Measurements from ENCODE around the gene PCNX2. TPM values are rescaled to one million over a fixed set of nuclear protein-coding genes. Genes with fewer than 3 reads are reported as not detected.

PCNX2 gene
- total and polyA plus RNA-seq, 2 experiments from 2014 or later: 3.9 to 11.0 TPM

DNA sequence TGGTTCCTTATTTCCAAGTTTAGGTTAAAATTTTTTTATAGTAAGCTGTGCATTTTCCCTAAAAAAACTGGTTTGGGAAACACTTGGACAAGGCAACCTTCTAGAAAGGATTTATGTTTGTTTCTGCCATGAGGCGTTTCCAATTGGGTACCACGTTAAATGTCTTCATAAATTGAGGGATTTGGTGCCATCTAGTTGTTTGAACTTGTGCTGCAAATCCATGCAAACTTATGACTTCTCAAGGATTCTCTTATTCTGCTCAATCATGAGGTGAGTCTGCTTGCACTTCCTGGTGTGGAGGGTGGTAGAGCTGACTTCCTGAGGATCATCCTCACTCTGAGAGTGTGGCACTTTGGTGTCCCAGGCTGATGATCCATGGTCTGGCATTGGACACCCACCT, 123.3 kb downstream of the PCNX2 start:
- Histone ChIP-seq H3K4me1 (ENCODE audit: insufficient read depth) (no peaks in the 10 kb centered on the region), H3K9me3 (ENCODE audit: low read depth) (peaks cover 8% of the 10 kb centered on the region), H2AFZ (no peak overlapping the region), H3K27me3 (no peaks in the 10 kb centered on the region), H3K36me3 (replicated peaks; ENCODE audit: insufficient read depth, low read depth) (no peaks in the 10 kb centered on the region), H3K9me2 (replicated peaks; ENCODE audit: insufficient read depth) (no peaks in the 10 kb centered on the region), H4K20me1 (ENCODE audit: insufficient read depth, poor library complexity, severe bottlenecking) (no peaks in the 10 kb centered on the region), H3K4me2 (no peak overlapping the region), H3K4me3 (no peak overlapping the region), H3K27ac (no peak overlapping the region), H3K79me2 (no peaks in the 10 kb centered on the region)
- TF ChIP-seq EZH2phosphoT487 (IDR thresholded peaks at IDR 0.05; ENCODE audit: low read depth, severe bottlenecking, unreplicated experiment) (no peak), EZH2 (IDR thresholded peaks at IDR 0.05; ENCODE audit: borderline replicate concordance) (no peak)
- TF ChIP-seq, protein P1, sequence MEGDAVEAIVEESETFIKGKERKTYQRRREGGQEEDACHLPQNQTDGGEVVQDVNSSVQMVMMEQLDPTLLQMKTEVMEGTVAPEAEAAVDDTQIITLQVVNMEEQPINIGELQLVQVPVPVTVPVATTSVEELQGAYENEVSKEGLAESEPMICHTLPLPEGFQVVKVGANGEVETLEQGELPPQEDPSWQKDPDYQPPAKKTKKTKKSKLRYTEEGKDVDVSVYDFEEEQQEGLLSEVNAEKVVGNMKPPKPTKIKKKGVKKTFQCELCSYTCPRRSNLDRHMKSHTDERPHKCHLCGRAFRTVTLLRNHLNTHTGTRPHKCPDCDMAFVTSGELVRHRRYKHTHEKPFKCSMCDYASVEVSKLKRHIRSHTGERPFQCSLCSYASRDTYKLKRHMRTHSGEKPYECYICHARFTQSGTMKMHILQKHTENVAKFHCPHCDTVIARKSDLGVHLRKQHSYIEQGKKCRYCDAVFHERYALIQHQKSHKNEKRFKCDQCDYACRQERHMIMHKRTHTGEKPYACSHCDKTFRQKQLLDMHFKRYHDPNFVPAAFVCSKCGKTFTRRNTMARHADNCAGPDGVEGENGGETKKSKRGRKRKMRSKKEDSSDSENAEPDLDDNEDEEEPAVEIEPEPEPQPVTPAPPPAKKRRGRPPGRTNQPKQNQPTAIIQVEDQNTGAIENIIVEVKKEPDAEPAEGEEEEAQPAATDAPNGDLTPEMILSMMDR (IDR thresholded peaks at IDR 0.05; ENCODE audit: poor library complexity): peak; percentile 26
- no peak for DNase-seq (ENCODE audit: low spot score)
- WGBS (ENCODE audit: low lambda C conversion rate, missing lambda C conversion rate): 84% methylated on average over 2 of the region's 2 CpGs

DNA sequence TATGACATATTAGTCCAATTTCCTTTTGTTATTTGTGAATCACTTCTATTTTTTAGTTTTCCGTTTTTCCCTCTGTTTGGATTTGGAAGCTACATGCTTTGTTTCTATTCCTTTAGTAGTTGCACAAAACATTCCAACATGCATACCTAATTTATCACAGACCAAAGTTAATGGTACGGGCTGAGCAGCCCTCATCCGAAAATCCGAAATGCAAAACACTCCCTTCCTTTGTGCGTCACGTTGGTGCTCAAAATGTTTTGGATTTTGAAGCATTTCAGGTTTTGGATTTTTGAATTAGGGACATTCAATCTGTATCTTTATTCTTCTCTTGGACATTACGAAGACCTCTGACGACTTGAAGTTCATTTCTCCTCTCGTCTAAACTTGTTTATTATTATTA, 124.8 kb downstream of the PCNX2 start:
- Histone ChIP-seq H3K9me2 (replicated peaks; ENCODE audit: insufficient read depth) (no peaks in the 10 kb centered on the region), H3K36me3 (replicated peaks; ENCODE audit: insufficient read depth, low read depth) (no peaks in the 10 kb centered on the region), H3K4me3 (no peak overlapping the region), H3K27ac (no peak overlapping the region), H4K20me1 (ENCODE audit: insufficient read depth, poor library complexity, severe bottlenecking) (no peaks in the 10 kb centered on the region), H3K9me3 (ENCODE audit: low read depth) (peaks cover 8% of the 10 kb centered on the region), H3K4me2 (no peak overlapping the region), H3K4me1 (ENCODE audit: insufficient read depth) (no peaks in the 10 kb centered on the region), H3K79me2 (no peaks in the 10 kb centered on the region), H2AFZ (no peak overlapping the region), H3K27me3 (no peaks in the 10 kb centered on the region)
- DNase-seq (ENCODE audit: low spot score): no peak
- 97% methylated on average over 9 of the region's 9 CpGs for WGBS (ENCODE audit: low lambda C conversion rate, missing lambda C conversion rate)
- TF ChIP-seq EZH2phosphoT487 (IDR thresholded peaks at IDR 0.05; ENCODE audit: low read depth, severe bottlenecking, unreplicated experiment): no peak
- no peak for TF ChIP-seq EZH2 (IDR thresholded peaks at IDR 0.05; ENCODE audit: borderline replicate concordance)
- TF ChIP-seq, protein P1 (IDR thresholded peaks at IDR 0.05; ENCODE audit: poor library complexity): no peak

DNA sequence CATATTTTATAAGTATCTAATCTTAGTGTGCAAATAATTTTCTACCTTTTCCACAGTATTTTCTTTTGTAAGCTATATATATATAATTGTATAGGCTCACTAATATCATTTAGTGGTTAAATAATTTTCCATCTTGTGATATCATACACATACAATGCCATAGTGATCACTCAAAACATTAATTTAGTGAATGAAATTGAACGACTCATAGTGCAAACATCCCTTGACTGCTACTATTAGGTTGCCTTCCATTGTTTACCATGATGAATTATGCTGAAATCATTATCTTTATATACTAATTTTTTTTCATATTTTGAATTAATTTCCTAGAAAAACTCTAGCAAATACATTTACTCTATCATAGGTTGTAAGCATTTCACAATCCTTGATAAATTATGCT, 127.1 kb downstream of the PCNX2 start:
- DNase-seq (ENCODE audit: low spot score): no peak
- Histone ChIP-seq H3K4me2 (no peak overlapping the region), H4K20me1 (ENCODE audit: insufficient read depth, poor library complexity, severe bottlenecking) (no peaks in the 10 kb centered on the region), H3K9me2 (replicated peaks; ENCODE audit: insufficient read depth) (no peaks in the 10 kb centered on the region), H2AFZ (no peak overlapping the region), H3K4me1 (ENCODE audit: insufficient read depth) (no peaks in the 10 kb centered on the region), H3K9me3 (ENCODE audit: low read depth) (peaks cover 14% of the 10 kb centered on the region), H3K27ac (no peak overlapping the region), H3K79me2 (no peaks in the 10 kb centered on the region), H3K27me3 (no peaks in the 10 kb centered on the region), H3K36me3 (replicated peaks; ENCODE audit: insufficient read depth, low read depth) (no peaks in the 10 kb centered on the region), H3K4me3 (no peak overlapping the region)
- WGBS (ENCODE audit: low lambda C conversion rate, missing lambda C conversion rate): 100% methylated on average over 1 of the region's 1 CpG
- TF ChIP-seq EZH2phosphoT487 (IDR thresholded peaks at IDR 0.05; ENCODE audit: low read depth, severe bottlenecking, unreplicated experiment): no peak
- TF ChIP-seq, protein P1 (IDR thresholded peaks at IDR 0.05; ENCODE audit: poor library complexity): no peak
- no peak for TF ChIP-seq EZH2 (IDR thresholded peaks at IDR 0.05; ENCODE audit: borderline replicate concordance)

DNA sequence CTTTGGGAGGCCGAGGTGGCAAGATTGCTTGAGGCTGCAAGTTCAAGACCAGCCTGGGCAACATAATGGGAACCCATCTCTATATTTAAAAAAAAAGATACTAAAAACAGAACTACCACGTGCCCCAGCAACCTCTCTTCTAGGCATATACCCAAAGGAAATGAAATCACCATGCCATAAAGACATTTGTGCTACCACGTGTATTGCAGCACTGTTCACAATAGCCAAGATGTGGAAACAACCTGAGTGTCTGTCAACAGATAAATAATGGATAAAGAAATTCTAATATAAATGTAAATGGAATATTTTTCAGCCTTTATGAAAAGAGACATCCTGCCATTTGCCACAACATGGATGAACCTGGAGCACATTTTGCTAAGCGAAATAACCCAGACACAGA, 128.6 kb downstream of the PCNX2 start:
- H3K27me3 ChIP-seq: no peaks in the 10 kb centered on the region
- no peaks in the 10 kb centered on the region for H3K36me3 ChIP-seq (replicated peaks; ENCODE audit: insufficient read depth, low read depth)
- no peak for TF ChIP-seq EZH2phosphoT487 (IDR thresholded peaks at IDR 0.05; ENCODE audit: low read depth, severe bottlenecking, unreplicated experiment)
- no peak for TF ChIP-seq EZH2 (IDR thresholded peaks at IDR 0.05; ENCODE audit: borderline replicate concordance)
- TF ChIP-seq, protein P1 (IDR thresholded peaks at IDR 0.05; ENCODE audit: poor library complexity): no peak
- H3K4me2 ChIP-seq: no peak overlapping the region
- no peaks in the 10 kb centered on the region for H3K79me2 ChIP-seq
- WGBS (ENCODE audit: low lambda C conversion rate, missing lambda C conversion rate): 94% methylated on average over 4 of the region's 4 CpGs
- no peak overlapping the region for H2AFZ ChIP-seq
- H3K4me1 ChIP-seq (ENCODE audit: insufficient read depth): no peaks in the 10 kb centered on the region
- no peak overlapping the region for H3K4me3 ChIP-seq
- H3K27ac ChIP-seq: no peak overlapping the region
- DNase-seq (ENCODE audit: low spot score): no peak
- peaks cover 13% of the 10 kb centered on the region for H3K9me3 ChIP-seq (ENCODE audit: low read depth)
- H3K9me2 ChIP-seq (replicated peaks; ENCODE audit: insufficient read depth): no peaks in the 10 kb centered on the region
- no peaks in the 10 kb centered on the region for H4K20me1 ChIP-seq (ENCODE audit: insufficient read depth, poor library complexity, severe bottlenecking)

Measured in hepatocyte (in vitro differentiated cells).